Left lobe of liver (tissue), 2 donors: ENCODE results near the gene ELOVL6. TPM values are rescaled to one million over a fixed set of nuclear protein-coding genes. Genes with fewer than 3 reads are reported as not detected.

Experiments
- ATAC-seq: fragments of 200-7000 bp; cut with Tn5 transposase; one replicate; pipeline ENCODE4 v1.9.1; 2020; ENCODE audit warnings: mild to moderate bottlenecking, moderate library complexity
- DNase-seq: peaks from one replicate; pipeline ENCODE4 v3.0.0-alpha.2; 2020; ENCODE audit warnings: low spot score
- total RNA-seq: library from RNA; stranded (reverse); gene quantifications from one replicate; pipeline ENCODE4 v1.2.1, GENCODE V29; 2021
- donor health status: DM: no; HTN: no; CAD: no; lungs with moderate emphysema.
- donor health status: DM: no; HTN: yes; CAD: no.

The ELOVL6 gene
- total RNA-seq, 1 donor from 2014 or later, result 35.0 TPM

GRCh38 chr4:110130576-110131358 is 67.6 kb downstream of the ELOVL6 start:
- DNase-seq, result no peak
- ATAC-seq, result peak; percentile 45

- no peak for ATAC-seq
- DNase-seq, result no peak
These were observed 68.9 kb downstream of the ELOVL6 start for GRCh38 chr4:110129544-110129943.

GRCh38 chr4:110128472-110128919 is 69.9 kb downstream of the ELOVL6 start:
- DNase-seq (no peak), ATAC-seq (no peak)

- DNase-seq, result no peak
- no peak for ATAC-seq
These were observed 70.4 kb downstream of the ELOVL6 start for GRCh38 chr4:110128029-110128428.

- DNase-seq (no peak), ATAC-seq (no peak)
These were observed 73.7 kb downstream of the ELOVL6 start for GRCh38 chr4:110124711-110125110.

- no peak for DNase-seq
These were observed 76.2 kb downstream of the ELOVL6 start for GRCh38 chr4:110122201-110122600.

GRCh38 chr4:110120506-110120905 is 77.9 kb downstream of the ELOVL6 start:
- DNase-seq (no peak), ATAC-seq (no peak)

More at GRCh38 chr4:110122201-110122600, 76.2 kb downstream of the ELOVL6 start:
- no peak for ATAC-seq

- ATAC-seq (no peak), DNase-seq (no peak)
These were observed 78.5 kb downstream of the ELOVL6 start for GRCh38 chr4:110119880-110120279.

- ATAC-seq (no peak), DNase-seq (no peak)
These were observed 79.1 kb downstream of the ELOVL6 start for GRCh38 chr4:110119337-110119736.

GRCh38 chr4:110112056-110112455 is 86.4 kb downstream of the ELOVL6 start:
- ATAC-seq, result no peak

GRCh38 chr4:110109455-110109854 is 89.0 kb downstream of the ELOVL6 start:
- DNase-seq, result no peak
- ATAC-seq, result no peak

More at GRCh38 chr4:110112056-110112455, 86.4 kb downstream of the ELOVL6 start:
- no peak for DNase-seq

- no peak for ATAC-seq
These were observed 89.5 kb downstream of the ELOVL6 start for GRCh38 chr4:110108960-110109359.

GRCh38 chr4:110108422-110108821 is 90.0 kb downstream of the ELOVL6 start:
- ATAC-seq, result no peak
- DNase-seq, result no peak

More at GRCh38 chr4:110108960-110109359, 89.5 kb downstream of the ELOVL6 start:
- DNase-seq, result no peak

GRCh38 chr4:110107866-110108265 is 90.5 kb downstream of the ELOVL6 start:
- ATAC-seq, result no peak
- DNase-seq, result no peak

GRCh38 chr4:110106931-110107296 is 91.5 kb downstream of the ELOVL6 start:
- no peak for DNase-seq

GRCh38 chr4:110104661-110105060 is 93.8 kb downstream of the ELOVL6 start:
- no peak for DNase-seq
- ATAC-seq, result no peak

More at GRCh38 chr4:110106931-110107296, 91.5 kb downstream of the ELOVL6 start:
- peak; percentile 90 for ATAC-seq

GRCh38 chr4:110099638-110100037 is 98.8 kb downstream of the ELOVL6 start:
- no peak for DNase-seq
- no peak for ATAC-seq

GRCh38 chr4:110096405-110096804 is 102.0 kb downstream of the ELOVL6 start:
- ATAC-seq, result no peak
- DNase-seq, result no peak

- no peak for DNase-seq
- ATAC-seq, result no peak
These were observed 105.8 kb downstream of the ELOVL6 start for GRCh38 chr4:110092646-110093045.

GRCh38 chr4:110091434-110092140 is 106.8 kb downstream of the ELOVL6 start:
- ATAC-seq, result no peak
- no peak for DNase-seq

- ATAC-seq (no peak), DNase-seq (no peak)
These were observed 109.7 kb downstream of the ELOVL6 start for GRCh38 chr4:110088670-110089069.

GRCh38 chr4:110087070-110087708 is 111.2 kb downstream of the ELOVL6 start:
- DNase-seq (no peak), ATAC-seq (no peak)
